NCI-H510A treated with DMSO at 0.1 percent for 48 hours (cell line): Measurements from ENCODE around the gene HTD2.
"Not testable (repeated sequence)": the region's sequence is repeated elsewhere in the genome, so short reads cannot be mapped to it uniquely, and the experiment has no call there.

Experiments
- DNase-seq: peaks from one replicate; lab custom pipeline; 2025; lab: John Stamatoyannopoulos, UW

HTD2 gene

DNA sequence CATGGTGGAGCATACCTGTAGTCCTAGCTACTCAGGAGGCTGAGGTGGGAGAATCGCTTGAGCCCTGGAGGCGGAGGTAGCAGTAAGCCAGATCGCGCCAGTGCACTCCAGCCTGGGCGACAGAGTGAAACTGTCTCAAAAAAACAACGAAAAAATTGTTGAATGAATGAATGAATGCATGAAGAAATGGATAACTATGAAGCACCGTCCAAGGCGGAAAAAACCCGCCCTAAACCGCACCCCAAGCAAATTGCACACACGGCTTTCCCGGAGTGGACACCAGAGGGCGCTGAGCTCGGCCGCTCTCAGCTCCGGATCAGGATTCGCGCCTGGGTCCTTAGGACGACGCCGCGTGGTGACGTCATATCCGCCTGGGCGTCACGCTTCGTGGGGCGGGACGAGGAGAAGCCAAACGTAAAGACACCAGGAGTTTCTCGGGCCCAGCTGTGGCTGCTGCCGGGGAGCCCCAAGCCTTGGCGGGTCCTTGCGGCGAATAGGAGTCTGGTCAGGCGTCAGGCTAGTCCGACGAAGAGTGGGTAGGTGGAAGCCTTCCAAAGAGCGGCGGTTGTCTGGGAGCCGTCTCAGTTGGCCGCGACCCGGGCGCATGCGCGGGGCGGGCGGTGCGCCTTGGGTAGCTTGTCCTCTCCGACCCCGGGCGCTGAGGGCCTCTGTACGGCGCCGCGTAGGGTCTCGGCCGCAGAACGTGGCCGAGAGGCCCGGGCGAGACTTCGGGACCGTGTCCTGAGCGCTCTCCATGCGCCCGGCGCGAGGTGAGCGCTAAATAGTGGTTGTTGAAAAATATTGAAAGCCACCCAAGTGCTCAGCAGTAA is at the start of gene HTD2, which contains the start of gene RPP14:
HTD2 (plus strand) TSS at position 639 of the 830 bp plus-strand sequence. CDS start 11,094 bp downstream, outside the sequence.
RPP14 (plus strand) TSS at position 364 of the 830 bp plus-strand sequence. CDS start 4,085 bp downstream, outside the sequence.
- DNase-seq, result peak; percentile 79

DNA sequence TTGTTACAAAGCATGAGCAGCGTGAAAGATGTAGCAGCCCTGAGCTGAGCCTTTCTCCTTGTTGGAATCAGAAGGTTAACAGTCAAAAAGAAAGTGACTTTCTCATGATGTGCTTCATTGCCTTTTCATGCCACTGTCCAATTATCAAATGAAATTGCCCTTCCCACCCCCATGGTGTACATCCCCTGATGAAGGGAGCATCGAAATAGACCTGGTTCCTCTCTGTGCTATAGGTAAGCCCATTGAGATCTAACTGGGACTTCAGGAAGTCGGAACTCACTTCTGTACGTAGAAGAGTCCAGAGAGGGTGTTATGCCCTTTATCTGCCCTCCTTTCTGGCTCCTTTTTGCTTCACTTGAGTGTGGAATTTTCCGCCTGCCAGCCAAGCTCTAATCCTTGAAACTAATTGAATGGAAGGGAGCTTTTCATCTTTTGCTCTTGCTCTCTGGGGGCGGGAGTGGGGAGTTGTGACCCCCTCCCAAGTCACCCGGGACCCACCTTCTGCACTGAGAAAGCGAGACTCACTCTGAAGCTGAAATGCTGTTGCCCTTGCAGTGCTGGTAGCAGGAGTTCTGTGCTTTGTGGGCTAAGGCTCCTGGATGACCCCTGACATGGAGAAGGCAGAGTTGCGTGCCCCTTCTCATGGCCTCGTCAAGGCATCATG is 47.8 kb upstream of the HTD2 start:
- DNase-seq, result no peak

DNA sequence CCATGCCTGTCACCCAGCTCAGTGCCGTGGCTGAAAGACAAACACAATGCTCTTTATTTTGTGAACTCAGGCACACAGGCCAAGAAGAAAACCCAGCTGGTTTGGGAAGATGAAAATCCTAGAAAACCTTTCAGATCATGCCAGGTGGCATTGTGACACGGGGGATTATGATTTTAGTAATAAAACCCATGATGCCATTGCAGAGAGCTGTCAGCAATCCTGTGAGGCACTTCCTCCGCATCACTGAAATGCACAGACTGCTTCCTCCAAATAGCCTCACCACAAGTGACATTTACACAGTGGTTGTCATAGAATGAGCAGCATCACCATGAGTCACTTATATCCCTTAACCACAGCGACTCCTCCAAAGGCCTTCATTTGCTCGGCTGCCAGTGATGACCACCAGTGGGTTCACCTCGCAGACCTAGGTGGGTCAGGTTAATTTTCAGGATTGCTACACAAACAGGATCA is 46.0 kb upstream of the HTD2 start:
- no peak for DNase-seq

DNA sequence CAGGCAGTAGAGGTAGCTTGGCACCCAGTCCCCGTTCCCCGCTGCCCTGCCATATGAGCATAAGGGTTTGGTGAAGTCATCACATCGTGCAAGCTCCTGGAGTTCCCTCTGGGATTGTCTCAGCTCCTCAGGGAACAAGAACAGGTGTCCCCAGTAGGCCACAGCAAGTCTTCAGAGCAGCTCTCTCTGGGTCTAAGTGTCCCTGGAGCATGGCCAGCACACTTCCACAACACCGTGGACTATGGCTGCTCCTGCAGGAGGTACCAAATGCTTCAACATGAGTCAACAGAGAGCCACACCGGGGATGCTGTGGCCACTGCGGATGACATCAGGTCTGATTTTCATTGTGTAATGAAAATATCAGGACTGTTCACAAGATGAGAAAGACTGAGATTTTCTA is 45.6 kb upstream of the HTD2 start:
- DNase-seq, result no peak

DNA sequence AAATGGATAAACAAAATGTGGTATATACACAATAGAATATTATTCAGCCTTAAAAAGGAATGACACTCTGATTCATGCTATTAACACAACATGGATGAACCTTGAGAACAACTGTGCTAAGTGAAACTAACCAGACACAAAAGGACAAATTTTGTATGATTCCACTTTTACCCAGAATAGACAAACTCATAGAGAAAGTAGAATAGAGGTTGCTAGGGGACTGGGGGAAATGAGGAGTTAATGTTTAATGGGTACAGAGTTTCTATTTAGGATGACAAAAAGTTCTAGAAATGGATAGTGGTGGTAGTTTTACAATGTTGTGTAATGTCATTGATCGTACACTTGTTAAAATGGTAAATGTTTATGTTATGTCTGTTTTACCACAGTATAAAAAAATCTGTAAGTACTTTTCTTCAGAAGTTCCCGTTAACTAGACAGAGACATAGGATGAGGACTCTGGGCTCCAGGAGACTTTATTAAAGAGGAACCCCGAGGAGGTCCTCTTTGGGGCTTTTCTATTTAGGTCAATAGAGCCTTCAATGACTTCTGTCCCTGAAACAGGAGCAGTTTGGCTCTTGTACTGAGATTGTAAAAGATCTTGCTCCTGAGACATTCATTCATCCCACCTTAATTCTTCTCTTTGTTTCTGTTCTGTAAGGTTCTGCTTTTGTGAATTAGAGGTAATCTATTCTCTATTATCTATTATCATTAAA is 44.2 kb upstream of the HTD2 start:
- DNase-seq, result no peak

DNA sequence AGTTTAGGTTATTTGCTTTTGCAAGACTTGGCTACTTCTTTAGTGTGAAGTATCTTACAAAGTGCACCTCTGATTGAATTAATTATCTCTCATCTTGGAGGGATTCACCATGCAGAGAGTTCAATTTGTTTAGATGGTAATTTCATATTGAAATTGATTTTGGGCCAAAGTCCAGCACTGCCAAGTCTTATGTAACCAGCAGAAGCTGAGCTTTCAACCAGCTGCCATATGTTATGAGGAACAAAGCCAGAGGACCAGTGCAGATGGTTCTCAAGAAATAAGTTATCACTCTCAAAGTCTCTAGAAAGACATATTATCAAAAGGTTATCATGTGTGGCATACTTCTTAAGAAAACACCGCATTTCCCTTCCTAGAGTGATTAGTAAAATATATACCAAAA is 39.7 kb upstream of the HTD2 start:
- no peak for DNase-seq

DNA sequence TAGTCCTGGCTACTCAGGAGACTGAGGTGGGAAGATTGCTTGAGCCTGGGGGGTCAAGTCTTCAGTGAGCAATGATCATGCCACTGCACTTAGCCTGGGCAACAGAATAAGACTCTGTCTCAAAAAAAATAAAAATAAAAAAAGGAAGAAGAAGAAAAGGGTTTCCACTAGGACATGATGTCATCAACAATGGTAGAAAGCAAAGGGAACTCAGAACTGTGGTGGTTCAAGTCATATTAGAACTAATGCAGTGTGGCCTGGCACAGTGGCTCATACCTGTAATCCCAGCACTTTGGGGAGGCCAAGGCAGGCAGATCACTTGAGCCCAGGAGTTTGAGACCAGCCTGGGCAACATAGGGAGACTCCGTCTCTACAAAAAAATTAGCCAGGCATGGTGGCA is 38.8 kb upstream of the HTD2 start:
- DNase-seq, result not testable (repeated sequence)

DNA sequence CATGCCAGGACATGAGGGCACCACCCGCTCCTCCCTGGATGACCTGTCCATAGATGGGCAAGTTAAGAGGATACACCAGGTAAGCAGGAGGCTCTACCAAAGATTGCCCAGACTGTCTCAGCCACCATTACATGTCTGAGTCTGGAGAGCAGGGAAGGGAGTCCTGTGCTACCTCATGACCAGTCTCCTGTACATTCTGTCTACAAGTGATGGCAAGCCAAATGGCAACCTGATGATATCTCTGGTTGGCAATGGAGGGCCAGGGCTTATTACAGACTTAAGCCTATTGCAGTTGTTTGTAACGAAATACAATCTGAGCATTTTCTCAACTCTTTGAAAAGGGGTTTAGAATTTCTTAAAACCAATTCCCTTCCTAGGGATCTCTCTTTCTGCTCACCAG is 37.0 kb upstream of the HTD2 start:
- no peak for DNase-seq

DNA sequence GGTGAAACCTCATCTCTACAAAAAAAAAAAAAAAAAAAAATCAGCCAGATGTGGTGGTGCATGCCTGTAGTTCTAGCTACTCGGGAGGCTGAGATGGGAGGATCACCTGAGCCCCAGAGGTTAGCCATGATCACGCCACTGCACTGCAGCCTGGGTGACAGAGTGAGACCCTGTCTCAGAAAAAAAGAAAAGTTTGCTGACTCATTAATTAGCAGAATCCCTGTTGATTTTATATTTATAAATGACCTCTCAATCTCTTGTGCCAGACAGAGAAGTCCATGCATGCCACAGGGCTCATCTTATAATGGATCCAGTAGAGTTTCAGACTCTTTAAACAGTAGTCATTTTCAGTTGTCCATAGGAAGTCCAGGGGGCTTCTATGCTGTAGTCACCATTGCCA is 35.8 kb upstream of the HTD2 start:
- no peak for DNase-seq

DNA sequence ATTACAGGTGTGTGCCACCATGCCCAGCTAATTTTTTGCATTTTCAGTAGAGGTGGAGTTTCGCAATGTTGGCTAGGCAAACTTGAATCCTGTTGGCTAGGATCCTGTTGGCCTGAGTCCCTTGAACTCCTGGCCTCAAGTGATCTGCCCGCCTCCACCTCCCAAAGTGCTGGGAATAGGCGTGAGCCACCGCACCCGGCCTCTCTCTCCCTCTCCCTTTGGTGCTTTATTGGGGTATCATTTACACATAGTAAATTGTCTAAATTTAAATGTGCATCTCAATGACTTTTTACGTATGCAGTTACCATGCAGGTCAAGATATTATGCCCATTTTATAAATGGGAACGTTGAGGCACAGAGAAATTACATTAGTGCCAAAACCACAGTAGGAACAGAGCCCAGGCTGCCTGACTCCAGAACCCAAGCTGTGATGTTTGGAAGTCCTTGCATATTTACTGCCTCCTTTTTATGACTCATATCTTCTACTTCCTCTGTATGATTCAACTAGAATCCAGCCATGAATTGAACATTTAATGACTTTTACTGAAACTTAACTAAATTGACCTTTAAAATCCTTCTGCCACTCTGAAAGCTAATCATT is 34.3 kb upstream of the HTD2 start:
- no peak for DNase-seq

DNA sequence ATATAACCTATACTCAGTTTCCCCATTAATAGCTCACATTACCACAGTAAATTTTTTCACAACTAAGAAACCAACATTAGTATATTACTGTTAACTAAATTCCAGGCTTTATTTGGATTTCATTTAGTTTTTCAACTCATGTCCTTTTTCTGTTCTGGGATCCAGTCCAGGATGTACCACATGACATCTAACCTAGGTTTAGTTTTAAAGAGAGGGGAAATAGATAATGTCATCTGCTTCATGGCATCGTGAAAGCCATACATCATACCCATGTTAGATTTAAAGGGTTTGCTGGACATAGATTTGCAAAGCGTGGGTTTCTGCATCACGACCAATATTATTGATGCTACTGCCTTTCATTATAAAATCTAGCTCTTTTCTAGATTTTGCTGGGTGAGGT is 33.4 kb upstream of the HTD2 start:
- DNase-seq, result no peak

DNA sequence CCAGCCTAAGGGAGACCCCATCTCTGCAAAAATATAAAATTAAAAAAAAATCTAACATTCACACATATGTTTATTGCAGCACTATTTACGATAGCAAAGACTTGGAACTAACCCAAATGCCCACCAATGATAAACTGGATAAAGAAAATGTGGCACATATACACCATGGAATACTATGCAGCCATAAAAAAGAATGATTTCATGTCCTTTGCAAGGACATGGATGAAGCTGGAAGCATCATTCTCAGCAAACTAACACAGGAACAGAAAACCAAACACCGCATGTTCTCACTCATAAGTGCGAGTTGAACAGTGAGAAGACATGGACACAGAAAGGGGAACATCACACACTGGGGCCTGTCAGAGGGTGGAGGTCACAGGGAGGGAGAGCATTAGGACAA is 33.0 kb upstream of the HTD2 start:
- DNase-seq, result not testable (repeated sequence)

DNA sequence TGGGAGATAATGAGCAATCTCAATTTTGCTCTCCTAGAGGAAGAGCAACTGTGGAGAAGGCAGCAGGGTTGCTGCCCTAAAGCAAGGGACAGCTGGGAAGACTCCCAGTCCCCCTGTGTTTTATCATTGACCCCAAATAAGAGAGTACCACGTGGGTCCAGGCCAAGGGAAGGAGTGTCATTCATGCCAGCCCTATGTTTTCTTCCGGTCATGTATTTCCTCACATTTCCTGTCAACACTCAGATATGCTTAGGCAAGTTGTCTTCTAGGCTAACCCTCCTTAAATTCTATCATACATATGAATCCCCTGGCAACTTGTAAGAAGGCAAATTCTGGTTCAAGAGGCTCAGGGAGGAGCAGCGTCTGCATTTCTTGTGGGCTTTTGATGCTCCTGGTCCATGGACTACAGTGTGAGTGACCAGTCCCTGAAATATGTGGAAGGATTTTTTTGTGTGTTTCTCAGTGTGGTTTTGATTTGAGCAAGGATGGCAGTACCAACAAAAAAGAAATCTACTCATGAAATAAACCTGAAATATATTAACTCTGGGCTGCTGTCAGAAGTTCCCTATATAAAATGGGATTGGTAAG is 32.2 kb upstream of the HTD2 start:
- DNase-seq, result no peak

DNA sequence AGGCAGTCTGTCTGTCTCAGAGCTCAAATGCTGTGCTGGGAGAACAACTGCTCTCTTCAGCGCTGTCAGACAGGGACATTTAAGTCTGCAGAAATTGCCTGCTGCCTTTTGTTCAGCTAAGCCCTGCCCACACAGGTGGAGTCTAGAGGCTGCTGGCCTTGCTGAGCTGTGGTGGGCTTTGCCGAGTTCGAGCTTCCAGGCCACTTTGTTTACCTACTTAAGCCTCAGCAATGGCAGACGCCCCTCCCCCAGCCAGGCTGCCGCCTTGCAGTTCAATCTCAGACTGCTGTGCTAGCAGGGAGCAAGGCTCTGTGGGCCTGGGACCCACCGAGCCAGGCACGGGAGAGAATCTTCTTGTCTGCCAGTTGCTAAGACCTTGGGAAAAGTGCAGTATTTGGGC is 25.3 kb upstream of the HTD2 start:
- DNase-seq, result no peak

DNA sequence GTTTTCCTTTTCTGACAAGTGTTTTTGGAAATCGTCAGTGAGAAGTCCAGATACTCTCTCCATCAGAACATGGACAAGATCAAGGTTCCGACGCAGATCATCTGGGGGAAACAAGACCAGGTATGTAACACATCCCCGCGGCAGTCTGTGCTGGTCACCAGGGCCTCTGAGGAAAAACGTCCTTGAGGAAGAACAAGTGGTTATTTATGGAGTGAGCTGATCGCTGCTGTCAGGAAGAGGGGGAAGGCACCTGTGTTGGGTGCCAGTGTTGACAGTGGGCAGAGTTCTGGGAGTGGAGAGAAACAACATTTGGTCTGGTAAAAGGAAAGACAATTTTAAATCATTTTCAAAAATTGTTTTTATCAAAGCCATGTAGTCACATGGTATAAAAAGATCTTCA is 21.0 kb upstream of the HTD2 start:
- DNase-seq, result no peak

DNA sequence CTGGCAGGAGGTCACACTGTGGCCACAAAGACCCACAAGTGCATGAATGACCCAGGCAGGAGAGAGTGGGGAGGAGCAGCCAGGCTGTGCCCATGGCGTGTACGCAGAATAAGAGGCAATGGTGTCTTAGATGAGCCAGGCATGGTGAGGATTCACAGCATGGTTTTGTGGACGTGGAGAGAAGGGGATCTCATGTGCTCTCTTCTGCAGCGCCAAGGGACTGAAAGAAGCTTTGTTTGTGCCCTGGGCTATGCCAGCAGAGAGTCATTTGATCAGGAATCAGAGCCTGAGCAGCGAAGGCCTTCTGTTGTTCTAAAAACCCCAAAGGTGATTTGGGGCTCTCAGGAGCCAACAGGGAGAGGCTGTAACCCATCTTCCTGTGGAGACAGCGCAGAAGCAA is 19.0 kb upstream of the HTD2 start:
- DNase-seq, result no peak

DNA sequence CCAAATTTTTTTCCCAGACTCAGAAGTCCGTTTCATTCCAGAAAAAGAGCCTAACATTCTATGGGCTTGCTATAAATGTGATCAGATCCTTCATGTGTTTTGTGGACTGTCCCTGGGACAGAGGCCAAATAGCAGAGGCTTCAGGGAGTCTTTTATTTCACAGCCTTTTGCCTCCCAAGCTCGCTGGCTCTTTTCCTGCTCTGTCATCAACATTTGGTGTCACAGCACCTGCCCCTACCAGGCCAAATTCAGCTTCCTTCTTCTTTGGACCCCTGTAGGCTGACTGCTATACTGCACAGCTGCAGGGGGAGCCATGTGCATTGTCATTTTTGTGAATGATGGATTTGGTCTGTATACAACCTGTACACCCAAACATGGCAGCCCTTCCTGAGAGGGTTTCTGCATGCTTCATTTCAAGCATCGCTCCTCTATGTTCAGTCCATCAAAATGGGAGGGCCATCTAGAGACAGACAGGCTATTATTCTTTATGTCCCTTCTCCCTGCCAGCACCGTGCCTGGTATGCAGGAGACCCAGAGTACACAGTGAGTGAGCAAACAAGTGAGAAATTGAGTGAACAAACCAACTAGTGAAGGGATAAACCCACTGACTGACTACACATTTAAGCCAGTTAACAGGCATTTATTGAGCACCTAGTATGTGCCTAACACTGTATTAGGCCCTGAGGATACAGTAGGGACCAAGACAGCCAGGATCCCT is 18.1 kb upstream of the HTD2 start:
- DNase-seq, result no peak

DNA sequence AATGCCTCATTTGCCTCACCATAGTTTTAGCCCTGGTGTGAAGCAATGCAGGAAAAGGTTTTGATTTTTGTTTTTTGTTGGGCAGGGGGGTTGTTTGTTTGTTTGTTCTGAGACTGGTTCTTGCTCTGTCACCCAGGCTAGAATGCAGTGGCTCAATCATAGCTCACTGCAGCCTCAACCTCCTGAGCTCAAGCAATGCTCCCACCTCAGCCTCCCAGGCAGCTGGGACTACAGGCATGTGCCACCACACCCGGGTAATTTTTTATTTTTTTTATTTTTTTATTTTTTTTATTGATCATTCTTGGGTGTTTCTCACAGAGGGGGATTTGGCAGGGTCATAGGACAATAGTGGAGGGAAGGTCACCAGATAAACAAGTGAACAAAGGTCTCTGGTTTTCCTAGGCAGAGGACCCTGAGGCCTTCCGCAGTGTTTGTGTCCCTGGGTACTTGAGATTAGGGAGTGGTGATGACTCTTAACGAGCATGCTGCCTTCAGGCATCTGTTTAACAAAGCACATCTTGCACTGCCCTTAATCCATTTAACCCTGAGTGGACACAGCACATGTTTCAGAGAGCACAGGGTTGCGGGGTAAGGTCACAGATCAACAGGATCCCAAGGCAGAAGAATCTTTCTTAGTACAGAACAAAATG is 17.2 kb upstream of the HTD2 start:
- not testable (repeated sequence) for DNase-seq

DNA sequence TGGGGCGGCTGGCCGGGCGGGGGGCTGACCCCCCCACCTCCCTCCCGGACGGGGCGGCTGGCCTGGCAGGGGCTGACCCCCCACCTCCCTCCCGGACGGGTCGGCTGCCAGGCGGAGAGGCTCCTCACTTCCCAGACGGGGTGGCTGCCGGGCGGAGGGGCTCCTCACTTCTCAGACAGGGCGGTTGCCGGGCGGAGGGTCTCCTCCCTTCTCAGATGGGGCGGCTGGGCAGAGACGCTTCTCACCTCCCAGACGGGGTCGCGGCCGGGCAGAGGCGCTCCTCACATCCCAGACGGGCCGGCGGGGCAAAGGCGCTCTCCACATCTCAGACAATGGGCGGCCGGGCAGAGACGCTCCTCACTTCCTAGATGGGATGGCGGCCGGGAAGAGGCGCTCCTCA is 15.9 kb upstream of the HTD2 start:
- not testable (repeated sequence) for DNase-seq

DNA sequence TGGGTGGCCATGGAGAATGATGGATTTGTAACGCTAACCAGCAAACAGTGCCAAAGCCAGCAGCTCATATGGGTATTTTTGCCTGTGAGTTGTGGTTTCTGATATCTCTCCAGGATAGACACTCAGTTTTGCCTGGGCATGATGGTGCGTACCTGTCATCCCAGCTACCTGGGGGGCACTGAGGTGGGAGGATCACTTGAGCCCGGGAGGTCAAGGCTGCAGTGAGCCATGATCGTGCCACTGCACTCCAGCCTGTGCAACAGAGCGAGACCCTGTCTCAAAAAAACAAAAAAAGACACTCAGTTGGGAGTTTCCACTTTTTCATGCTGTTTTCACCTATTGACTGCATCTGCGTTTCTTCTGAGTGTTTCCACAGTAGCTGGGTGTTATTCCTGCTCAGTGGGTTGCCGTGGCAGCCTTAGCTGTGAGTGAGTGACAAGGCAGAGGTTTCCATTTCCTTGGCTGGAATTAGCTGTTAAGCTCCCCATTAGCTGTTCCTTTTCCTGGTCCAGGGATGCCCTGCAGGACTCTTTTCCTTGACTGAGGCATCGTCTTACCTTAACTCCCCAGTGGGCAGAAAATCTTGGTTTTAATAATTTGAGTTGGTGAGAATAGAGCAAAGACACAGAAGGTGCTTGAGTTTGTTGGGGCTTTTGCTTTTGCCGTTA is 14.5 kb upstream of the HTD2 start:
- DNase-seq, result no peak
